Stimulated activated naive CD8-positive, alpha-beta T cell treated with anti-CD3 and anti-CD28 coated beads, Interleukin-15, Interleukin-2, amounts not matched to agents 100 ng/mL and 50 ng/mL, for 24 hours (primary cell): Measurements from ENCODE around the gene PAPSS2.
"Not testable (repeated sequence)": the region's sequence is repeated elsewhere in the genome, so short reads cannot be mapped to it uniquely, and the experiment has no call there.

Experiments
- H3K27ac Mint-ChIP-seq: one replicate; pipeline ENCODE4 v1.8.0; 2021; ENCODE audit warnings: mild to moderate bottlenecking, mixed read lengths
- H3K27me3 Mint-ChIP-seq: one replicate; pipeline ENCODE4 v1.8.0; 2021; ENCODE audit warnings: mixed read lengths
- H3K36me3 Mint-ChIP-seq: one replicate; pipeline ENCODE4 v1.8.0; 2021; ENCODE audit warnings: low read depth, mixed read lengths
- H3K4me1 Mint-ChIP-seq: one replicate; pipeline ENCODE4 v1.8.0; 2021; ENCODE audit warnings: low read depth, mixed read lengths
- H3K4me3 Mint-ChIP-seq: one replicate; pipeline ENCODE4 v1.8.0; 2021; ENCODE audit warnings: mild to moderate bottlenecking, mixed read lengths
- H3K9me3 Mint-ChIP-seq: one replicate; pipeline ENCODE4 v1.8.0; 2021; ENCODE audit warnings: mixed read lengths

Gene PAPSS2

GRCh38 chr10:87659571-87660483, at the start of gene PAPSS2:
PAPSS2 (plus strand) TSS chr10:87659878; CDS start chr10:87659982, 104 bp downstream.
- peaks cover 8% of the 10 kb centered on the region for H3K4me1 Mint-ChIP-seq
- H3K36me3 Mint-ChIP-seq = no peaks in the 10 kb centered on the region
- H3K27ac Mint-ChIP-seq = no peak within 1 kb of the TSS
- peaks cover 62% of the 10 kb centered on the region for H3K27me3 Mint-ChIP-seq
- no peaks in the 10 kb centered on the region for H3K9me3 Mint-ChIP-seq
- peak within 1 kb of the TSS; percentile 79 for H3K4me3 Mint-ChIP-seq

DNA sequence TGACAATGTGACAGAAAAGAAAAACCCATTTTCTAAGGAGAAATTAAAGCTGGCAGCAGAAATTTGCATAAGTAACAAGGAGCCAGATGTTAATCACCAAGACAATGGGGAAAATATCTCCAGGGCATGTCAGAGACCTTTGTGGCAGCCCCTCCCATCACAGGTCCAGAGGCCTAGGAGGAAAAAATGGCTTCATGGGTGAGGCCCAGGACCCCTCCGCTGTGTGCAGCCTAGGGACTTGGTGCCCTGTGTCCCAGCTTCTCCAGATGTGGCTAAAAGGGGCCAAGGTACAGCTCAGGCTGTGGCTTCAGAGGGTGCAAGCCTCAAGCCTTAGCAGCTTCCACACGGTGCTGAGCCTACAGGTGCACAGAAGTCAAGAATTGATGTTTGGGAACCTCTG, 48.3 kb upstream of the PAPSS2 start:
- not testable (repeated sequence) for H3K27me3 Mint-ChIP-seq

GRCh38 chr10:87612115-87612514, 47.6 kb upstream of the PAPSS2 start:
- Mint-ChIP-seq H3K9me3 (peaks cover 6% of the 10 kb centered on the region), H3K36me3 (no peaks in the 10 kb centered on the region)

More for the DNA sequence above, 48.3 kb upstream of the PAPSS2 start:
- not testable (repeated sequence) for H3K27ac Mint-ChIP-seq, H3K36me3 Mint-ChIP-seq, H3K4me3 Mint-ChIP-seq, H3K9me3 Mint-ChIP-seq, H3K4me1 Mint-ChIP-seq

DNA sequence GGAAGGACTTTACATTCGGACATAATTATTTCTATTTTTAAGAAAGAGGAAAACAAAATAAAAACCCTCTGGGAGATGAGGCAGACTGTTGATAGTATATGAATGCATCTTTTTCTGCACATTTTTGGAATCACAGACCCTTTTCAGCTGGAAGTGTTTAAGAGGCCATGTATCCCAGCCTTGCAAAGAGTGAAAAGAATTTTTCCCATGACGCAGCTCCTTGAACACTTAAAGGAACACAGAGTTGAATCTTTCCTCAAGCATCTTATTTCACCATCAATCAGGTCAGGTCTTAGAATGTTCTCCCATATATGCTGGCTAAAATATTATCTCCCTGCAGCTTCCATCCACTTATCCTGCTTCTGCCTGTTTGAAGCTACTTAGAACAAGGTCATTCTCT, 45.9 kb upstream of the PAPSS2 start:
- H3K27me3 Mint-ChIP-seq = no peaks in the 10 kb centered on the region
- no peak overlapping the region for H3K27ac Mint-ChIP-seq
- H3K4me3 Mint-ChIP-seq = no peak overlapping the region
- peaks cover 6% of the 10 kb centered on the region for H3K9me3 Mint-ChIP-seq
- H3K4me1 Mint-ChIP-seq = no peaks in the 10 kb centered on the region
- H3K36me3 Mint-ChIP-seq = no peaks in the 10 kb centered on the region

More at GRCh38 chr10:87612115-87612514, 47.6 kb upstream of the PAPSS2 start:
- no peak overlapping the region for H3K4me3 Mint-ChIP-seq
- no peaks in the 10 kb centered on the region for H3K27me3 Mint-ChIP-seq
- no peaks in the 10 kb centered on the region for H3K4me1 Mint-ChIP-seq
- H3K27ac Mint-ChIP-seq = no peak overlapping the region

DNA sequence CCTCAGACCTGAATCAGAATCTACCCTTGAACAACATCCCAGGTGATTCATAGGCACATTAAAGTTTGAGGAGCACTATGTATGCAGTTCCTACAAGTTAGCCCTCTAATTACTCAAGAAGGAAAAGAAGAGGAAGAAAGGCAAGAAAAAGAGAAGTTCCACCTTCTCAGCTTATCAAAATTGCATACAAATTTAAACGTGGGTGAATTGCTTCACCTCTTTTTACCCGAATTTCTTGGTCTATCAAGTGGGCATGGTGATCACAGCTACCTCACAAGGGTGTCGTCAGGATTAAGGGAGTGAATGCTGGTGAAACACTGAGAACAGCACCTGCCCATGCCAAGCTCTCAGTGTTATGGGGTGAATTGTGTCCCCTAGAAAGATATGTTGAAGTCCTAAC, 43.8 kb upstream of the PAPSS2 start:
- peaks cover 3% of the 10 kb centered on the region for H3K27me3 Mint-ChIP-seq
- H3K4me1 Mint-ChIP-seq = no peaks in the 10 kb centered on the region
- no peak overlapping the region for H3K4me3 Mint-ChIP-seq
- no peaks in the 10 kb centered on the region for H3K36me3 Mint-ChIP-seq
- peaks cover 3% of the 10 kb centered on the region for H3K9me3 Mint-ChIP-seq
- no peak overlapping the region for H3K27ac Mint-ChIP-seq

DNA sequence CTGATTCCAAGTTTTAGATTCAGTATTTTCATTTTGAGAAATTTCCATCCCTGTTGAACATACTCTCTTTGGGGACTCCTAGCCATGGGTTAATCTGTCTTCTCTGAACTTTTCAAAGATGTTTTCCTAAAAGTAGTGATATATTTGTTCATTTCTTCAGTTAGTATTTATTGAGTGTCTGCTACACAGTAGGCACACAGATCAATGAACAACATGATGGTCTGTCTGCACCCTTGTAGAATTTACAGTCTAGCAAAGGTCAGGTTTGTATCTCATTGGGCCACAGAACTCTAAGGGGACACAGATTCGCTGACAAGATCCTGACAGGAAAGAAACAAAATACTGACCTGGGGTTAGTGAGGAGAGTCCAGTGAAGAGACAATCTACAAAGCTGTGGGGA, 42.2 kb upstream of the PAPSS2 start:
- peaks cover 4% of the 10 kb centered on the region for H3K27me3 Mint-ChIP-seq
- H3K9me3 Mint-ChIP-seq = no peaks in the 10 kb centered on the region
- H3K4me1 Mint-ChIP-seq = no peaks in the 10 kb centered on the region
- H3K4me3 Mint-ChIP-seq = no peak overlapping the region
- H3K36me3 Mint-ChIP-seq = no peaks in the 10 kb centered on the region
- no peak overlapping the region for H3K27ac Mint-ChIP-seq

- H3K9me3 Mint-ChIP-seq = no peaks in the 10 kb centered on the region
- H3K27ac Mint-ChIP-seq = no peak overlapping the region
- peaks cover 7% of the 10 kb centered on the region for H3K27me3 Mint-ChIP-seq
- H3K4me1 Mint-ChIP-seq = no peaks in the 10 kb centered on the region
- no peak overlapping the region for H3K4me3 Mint-ChIP-seq
- no peaks in the 10 kb centered on the region for H3K36me3 Mint-ChIP-seq
Observed at GRCh38 chr10:87618566-87619423, 40.9 kb upstream of the PAPSS2 start.

GRCh38 chr10:87619705-87620104, 40.0 kb upstream of the PAPSS2 start:
- Mint-ChIP-seq H3K4me3 (no peak overlapping the region), H3K27me3 (peaks cover 8% of the 10 kb centered on the region), H3K36me3 (no peaks in the 10 kb centered on the region), H3K4me1 (no peaks in the 10 kb centered on the region), H3K9me3 (no peaks in the 10 kb centered on the region), H3K27ac (no peak overlapping the region)

GRCh38 chr10:87621440-87621839, 38.2 kb upstream of the PAPSS2 start:
- not testable (repeated sequence) for H3K4me3 Mint-ChIP-seq, H3K27ac Mint-ChIP-seq, H3K9me3 Mint-ChIP-seq, H3K4me1 Mint-ChIP-seq, H3K36me3 Mint-ChIP-seq
- H3K27me3 Mint-ChIP-seq = peaks cover 12% of the 10 kb centered on the region

GRCh38 chr10:87622314-87623004, 37.2 kb upstream of the PAPSS2 start:
- Mint-ChIP-seq H3K27ac (no peak overlapping the region), H3K27me3 (peaks cover 12% of the 10 kb centered on the region), H3K4me1 (no peaks in the 10 kb centered on the region), H3K9me3 (no peaks in the 10 kb centered on the region), H3K36me3 (no peaks in the 10 kb centered on the region), H3K4me3 (no peak overlapping the region)

DNA sequence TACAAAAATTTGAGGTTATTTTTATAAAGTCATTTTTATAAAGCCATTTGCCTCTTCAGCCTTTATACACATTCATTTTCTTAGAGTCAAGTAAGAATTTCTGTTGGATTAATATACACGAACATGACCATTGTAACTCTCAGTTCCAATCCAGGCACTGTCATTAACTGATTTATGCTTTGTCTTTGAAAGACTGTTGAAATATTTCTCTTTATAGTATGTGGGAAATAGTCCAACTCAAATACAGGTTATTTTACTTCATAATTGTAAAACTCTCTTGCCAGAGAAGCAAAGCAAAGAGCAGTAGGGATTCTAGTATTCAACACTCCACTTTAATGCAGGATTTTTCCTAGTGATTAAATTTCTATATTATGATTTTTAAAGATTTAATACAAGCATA, 36.5 kb upstream of the PAPSS2 start:
- Mint-ChIP-seq H3K9me3 (no peaks in the 10 kb centered on the region), H3K4me3 (no peak overlapping the region), H3K27ac (no peak overlapping the region)

GRCh38 chr10:87625661-87626060, 34.0 kb upstream of the PAPSS2 start:
- Mint-ChIP-seq H3K36me3 (no peaks in the 10 kb centered on the region), H3K27ac (no peak overlapping the region), H3K4me1 (no peaks in the 10 kb centered on the region), H3K4me3 (no peak overlapping the region), H3K9me3 (no peaks in the 10 kb centered on the region), H3K27me3 (peaks cover 11% of the 10 kb centered on the region)

More for the DNA sequence above, 36.5 kb upstream of the PAPSS2 start:
- H3K27me3 Mint-ChIP-seq = peaks cover 12% of the 10 kb centered on the region
- H3K36me3 Mint-ChIP-seq = no peaks in the 10 kb centered on the region
- H3K4me1 Mint-ChIP-seq = no peaks in the 10 kb centered on the region

- Mint-ChIP-seq H3K4me3 (no peak overlapping the region), H3K4me1 (no peaks in the 10 kb centered on the region), H3K36me3 (no peaks in the 10 kb centered on the region), H3K27me3 (peaks cover 8% of the 10 kb centered on the region), H3K27ac (no peak overlapping the region), H3K9me3 (no peaks in the 10 kb centered on the region)
Observed at GRCh38 chr10:87626422-87626892, 33.2 kb upstream of the PAPSS2 start.

DNA sequence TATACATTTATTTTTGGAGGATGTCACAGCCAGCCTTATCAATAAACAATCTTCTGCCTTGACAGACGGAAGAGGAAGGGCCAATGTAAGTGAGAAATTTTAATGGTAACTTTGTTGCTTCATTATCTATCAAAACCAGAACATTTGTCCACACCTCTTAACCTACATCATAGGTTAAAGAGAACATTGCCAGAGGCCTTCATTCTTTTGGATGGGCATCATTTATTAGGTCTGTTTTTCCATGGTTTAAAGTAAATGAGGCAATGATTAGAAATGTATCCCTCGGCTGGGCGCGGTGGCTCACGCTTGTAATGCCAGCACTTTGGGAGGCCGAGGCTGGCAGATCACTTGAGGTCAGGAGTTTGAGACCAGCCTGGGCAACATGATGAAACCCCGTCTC, 29.5 kb upstream of the PAPSS2 start:
- Mint-ChIP-seq H3K4me3 (no peak overlapping the region), H3K27ac (no peak overlapping the region), H3K9me3 (no peaks in the 10 kb centered on the region), H3K36me3 (no peaks in the 10 kb centered on the region), H3K4me1 (no peaks in the 10 kb centered on the region), H3K27me3 (no peaks in the 10 kb centered on the region)
